GM12891 (cell line): ENCODE results near the gene DNAJB4.

Experiments
- POLR2A ChIP-seq: IDR thresholded peaks from 2 replicates; pipeline ENCODE4 v1.6.1; 2011; ENCODE audit warnings: low read depth, low read length, control low read depth
- POLR2AphosphoS5 ChIP-seq: IDR thresholded peaks from 2 replicates; pipeline ENCODE4 v1.6.1; 2011; ENCODE audit warnings: low read depth, low read length, control low read depth
- SPI1 ChIP-seq: IDR thresholded peaks from 2 replicates; pipeline ENCODE4 v1.6.1; 2011; ENCODE audit warnings: low read depth, low read length, control low read depth

DNA sequence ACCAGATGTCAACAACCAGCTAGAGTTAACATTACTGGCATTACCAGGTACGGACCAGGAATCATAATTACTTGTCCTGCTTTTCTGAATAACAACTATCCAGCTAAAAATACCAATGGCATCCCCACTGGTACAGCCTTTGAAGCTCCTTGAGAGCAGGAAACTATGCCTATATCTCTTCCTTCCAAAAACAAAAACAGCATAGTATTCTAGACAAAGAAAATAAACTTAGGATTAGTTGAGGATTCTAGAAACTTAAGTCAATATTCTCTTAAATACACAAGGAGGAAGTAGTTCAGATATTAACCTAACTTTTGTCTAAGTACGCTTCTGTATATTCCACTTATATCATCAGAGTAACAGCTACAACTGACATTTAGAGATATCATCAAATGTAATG is 28.8 kb upstream of the DNAJB4 start:
- TF ChIP-seq POLR2AphosphoS5 (no peak), POLR2A (no peak), SPI1 (no peak)
